Measurements from ENCODE around the gene EFCAB6.

EFCAB6 gene

DNA sequence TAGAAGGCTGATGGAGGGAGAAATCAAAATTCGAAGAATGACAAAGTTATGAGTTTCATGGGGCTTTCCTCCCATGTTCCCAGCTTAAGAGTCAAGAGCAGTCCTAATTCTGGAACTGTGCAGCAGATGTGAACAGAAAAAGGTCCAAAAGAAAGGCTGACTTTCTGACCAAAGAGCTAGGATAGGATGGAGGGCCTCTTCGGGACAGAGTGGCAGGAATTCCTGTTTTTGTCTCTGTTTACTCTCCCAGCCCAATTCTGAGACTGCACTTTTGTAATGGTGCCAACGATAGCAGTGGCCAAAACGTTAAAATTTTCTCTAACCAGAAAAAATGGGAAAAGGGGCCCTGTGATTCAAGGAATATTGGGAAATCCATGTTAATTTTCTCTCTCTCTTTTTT, 193.6 kb downstream of the EFCAB6 start:
- no peak for DNase-seq (ENCODE audit: low read depth)
- in situ Hi-C loops (cut with HindIII; ENCODE audit: low sequenced_read_pairs), result no loop called here
- no peak overlapping the region for H3K4me3 ChIP-seq (ENCODE audit: low read depth, low read length)
- TF ChIP-seq, protein P1, sequence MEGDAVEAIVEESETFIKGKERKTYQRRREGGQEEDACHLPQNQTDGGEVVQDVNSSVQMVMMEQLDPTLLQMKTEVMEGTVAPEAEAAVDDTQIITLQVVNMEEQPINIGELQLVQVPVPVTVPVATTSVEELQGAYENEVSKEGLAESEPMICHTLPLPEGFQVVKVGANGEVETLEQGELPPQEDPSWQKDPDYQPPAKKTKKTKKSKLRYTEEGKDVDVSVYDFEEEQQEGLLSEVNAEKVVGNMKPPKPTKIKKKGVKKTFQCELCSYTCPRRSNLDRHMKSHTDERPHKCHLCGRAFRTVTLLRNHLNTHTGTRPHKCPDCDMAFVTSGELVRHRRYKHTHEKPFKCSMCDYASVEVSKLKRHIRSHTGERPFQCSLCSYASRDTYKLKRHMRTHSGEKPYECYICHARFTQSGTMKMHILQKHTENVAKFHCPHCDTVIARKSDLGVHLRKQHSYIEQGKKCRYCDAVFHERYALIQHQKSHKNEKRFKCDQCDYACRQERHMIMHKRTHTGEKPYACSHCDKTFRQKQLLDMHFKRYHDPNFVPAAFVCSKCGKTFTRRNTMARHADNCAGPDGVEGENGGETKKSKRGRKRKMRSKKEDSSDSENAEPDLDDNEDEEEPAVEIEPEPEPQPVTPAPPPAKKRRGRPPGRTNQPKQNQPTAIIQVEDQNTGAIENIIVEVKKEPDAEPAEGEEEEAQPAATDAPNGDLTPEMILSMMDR (IDR thresholded peaks at IDR 0.05; ENCODE audit: low read depth, low read length, missing control alignments), result no peak

DNA sequence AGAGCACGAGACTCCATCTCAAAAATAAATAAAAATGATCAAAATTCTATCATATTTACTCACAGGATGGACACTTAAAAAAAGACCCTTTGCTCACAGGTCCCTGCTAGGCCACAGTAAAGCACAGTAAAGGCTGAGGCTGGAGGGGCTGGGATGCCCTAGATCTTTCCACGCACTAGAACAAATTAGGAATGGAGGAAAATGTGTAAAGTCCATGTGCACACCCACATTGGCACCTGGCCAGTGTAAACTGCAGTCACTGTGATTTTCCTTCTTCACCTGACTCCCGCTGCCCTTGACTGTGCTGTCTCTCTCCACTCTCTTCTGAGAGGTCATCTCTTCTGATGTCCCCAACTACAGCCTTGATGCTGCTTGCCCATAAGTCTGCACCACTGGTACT, 195.5 kb downstream of the EFCAB6 start:
- TF ChIP-seq, protein P1 (IDR thresholded peaks at IDR 0.05; ENCODE audit: low read depth, low read length, missing control alignments), result no peak
- in situ Hi-C loops (cut with HindIII; ENCODE audit: low sequenced_read_pairs), result no loop called here
- DNase-seq (ENCODE audit: low read depth), result no peak
- H3K4me3 ChIP-seq (ENCODE audit: low read depth, low read length), result no peak overlapping the region

DNA sequence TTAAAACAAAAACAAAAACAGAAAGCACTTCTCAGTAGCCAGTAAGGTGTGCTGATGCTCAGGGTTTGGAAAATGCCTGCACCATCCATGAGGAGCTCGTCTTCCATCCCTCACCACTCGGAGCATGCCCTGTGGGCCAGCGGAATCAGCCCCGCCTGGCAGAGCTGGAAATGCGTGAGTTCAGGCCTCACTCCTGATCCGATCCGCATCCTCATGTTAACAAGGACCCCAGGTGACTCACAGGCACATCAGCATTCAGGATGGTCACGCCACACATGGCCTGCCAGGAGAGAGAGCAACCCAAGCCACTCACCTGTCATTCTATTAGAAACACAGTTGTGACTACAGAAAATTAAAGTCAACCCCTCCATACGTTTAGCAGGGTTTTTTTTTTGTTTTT, 211.8 kb downstream of the EFCAB6 start:
- DNase-seq (ENCODE audit: low read depth), result no peak
- TF ChIP-seq, protein P1 (IDR thresholded peaks at IDR 0.05; ENCODE audit: low read depth, low read length, missing control alignments), result no peak
- no peak overlapping the region for H3K4me3 ChIP-seq (ENCODE audit: low read depth, low read length)
- in situ Hi-C loops (cut with HindIII; ENCODE audit: low sequenced_read_pairs), result no loop called here

DNA sequence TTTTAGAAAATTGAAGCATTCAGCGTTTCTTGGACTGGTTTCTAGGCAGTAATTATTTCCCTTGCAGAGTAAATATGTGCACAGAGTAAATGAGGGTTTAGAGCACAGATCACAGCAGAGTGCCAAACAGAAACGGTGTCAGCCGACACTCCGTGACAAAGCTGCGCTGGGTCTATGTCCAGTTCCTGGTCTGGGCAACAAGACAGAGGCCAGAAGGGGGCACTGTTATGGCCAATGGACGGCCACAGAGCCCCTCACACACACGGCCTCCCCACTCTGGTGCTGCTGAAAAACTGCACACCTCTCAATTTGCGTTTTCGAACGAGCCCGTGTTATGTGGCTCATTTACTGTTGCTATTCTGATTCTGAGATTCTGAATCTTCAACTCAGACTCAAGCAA, 219.6 kb downstream of the EFCAB6 start:
- DNase-seq (ENCODE audit: low read depth), result no peak
- in situ Hi-C loops (cut with HindIII; ENCODE audit: low sequenced_read_pairs), result no loop called here

GRCh38 chr22:43591380-43591779, 220.7 kb downstream of the EFCAB6 start:
- no peak for DNase-seq (ENCODE audit: low read depth)
- TF ChIP-seq, protein P1 (IDR thresholded peaks at IDR 0.05; ENCODE audit: low read depth, low read length, missing control alignments), result no peak
- in situ Hi-C loops (cut with HindIII; ENCODE audit: low sequenced_read_pairs), result no loop called here
- H3K4me3 ChIP-seq (ENCODE audit: low read depth, low read length), result no peak overlapping the region

More for the DNA sequence above, 219.6 kb downstream of the EFCAB6 start:
- H3K4me3 ChIP-seq (ENCODE audit: low read depth, low read length), result no peak overlapping the region
- TF ChIP-seq, protein P1 (IDR thresholded peaks at IDR 0.05; ENCODE audit: low read depth, low read length, missing control alignments), result peak; percentile 8

- TF ChIP-seq, protein P1 (IDR thresholded peaks at IDR 0.05; ENCODE audit: low read depth, low read length, missing control alignments), result no peak
- in situ Hi-C loops (cut with HindIII; ENCODE audit: low sequenced_read_pairs), result no loop called here
- H3K4me3 ChIP-seq (ENCODE audit: low read depth, low read length), result no peak overlapping the region
- DNase-seq (ENCODE audit: low read depth), result no peak
These were observed 224.5 kb downstream of the EFCAB6 start for GRCh38 chr22:43587574-43587973.

DNA sequence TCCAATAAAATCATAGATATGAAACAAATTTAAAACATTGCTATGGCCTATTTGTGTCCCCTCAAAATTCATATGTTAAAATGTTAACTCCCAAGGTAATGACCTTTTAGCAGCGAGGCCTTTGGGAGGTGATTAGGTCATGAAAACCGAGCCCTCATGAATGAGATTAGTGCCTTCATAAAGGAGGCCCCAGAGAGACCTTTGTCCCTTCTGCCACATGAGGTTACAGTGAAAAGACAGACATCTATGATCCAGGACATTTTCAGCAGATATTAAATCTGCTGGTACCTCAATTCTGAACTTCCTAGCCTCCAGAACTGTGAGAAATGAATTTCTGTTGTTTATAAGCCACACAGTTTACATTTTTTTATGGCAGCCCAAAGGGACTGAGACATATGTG, 228.6 kb downstream of the EFCAB6 start:
- in situ Hi-C loops (cut with HindIII; ENCODE audit: low sequenced_read_pairs), result no loop called here
- no peak for DNase-seq (ENCODE audit: low read depth)
- no peak overlapping the region for H3K4me3 ChIP-seq (ENCODE audit: low read depth, low read length)
- TF ChIP-seq, protein P1 (IDR thresholded peaks at IDR 0.05; ENCODE audit: low read depth, low read length, missing control alignments), result no peak

Measured in astrocyte of the cerebellum (primary cell).